HG03025 (cell line): Measurements from ENCODE around the gene NATD1.
"Not testable (repeated sequence)": the region's sequence is repeated elsewhere in the genome, so short reads cannot be mapped to it uniquely, and the experiment has no call there.

Source experiments
- ATAC-seq: cut with Tn5 transposase; IDR thresholded peaks from one replicate; pipeline ENCODE4 v1.9.1; 2021; ENCODE audit warnings: mild to moderate bottlenecking, moderate library complexity; ENCODE audit not compliant: unreplicated experiment, low FRiP score

Gene NATD1

DNA sequence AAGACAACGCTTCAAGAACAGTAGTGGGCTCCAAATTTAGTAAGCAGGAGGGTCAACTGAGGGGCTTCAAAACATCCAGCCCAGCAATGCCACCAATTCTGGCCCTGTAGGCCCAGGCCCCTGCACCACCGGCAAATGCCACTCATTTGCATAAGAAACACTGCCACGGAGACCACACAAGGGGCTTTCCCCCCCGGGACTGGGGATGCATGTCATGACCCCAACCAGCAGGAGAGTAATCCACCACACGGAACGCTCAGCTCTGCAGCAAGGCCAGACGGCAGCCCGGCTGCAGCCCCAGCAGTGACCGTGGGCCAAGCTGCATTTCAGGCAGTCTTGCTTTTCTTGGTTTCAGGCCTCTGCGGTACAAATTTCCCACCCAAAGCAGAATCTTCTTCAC lies 53.4 kb downstream of the NATD1 start:
- ATAC-seq, result no peak

DNA sequence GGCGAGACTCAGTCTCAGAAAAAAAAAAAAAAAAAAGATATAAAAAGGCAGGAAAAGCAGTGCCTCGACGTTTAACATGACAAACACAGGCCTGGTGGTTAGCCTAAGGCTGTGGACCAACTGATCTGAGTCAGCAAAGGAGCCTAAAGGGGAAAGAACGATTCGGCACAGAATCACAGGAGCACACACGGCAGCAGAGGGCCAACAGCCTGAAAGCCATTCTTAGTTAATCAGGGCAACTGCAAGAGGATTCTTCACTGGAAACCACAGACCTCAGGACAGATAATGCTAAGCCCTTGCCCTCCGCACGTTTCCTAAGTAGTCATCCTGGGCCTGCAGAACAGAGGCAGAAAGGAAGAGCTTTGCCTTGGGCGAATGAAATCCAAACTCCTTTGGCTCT lies 53.9 kb downstream of the NATD1 start:
- ATAC-seq, result no peak

DNA sequence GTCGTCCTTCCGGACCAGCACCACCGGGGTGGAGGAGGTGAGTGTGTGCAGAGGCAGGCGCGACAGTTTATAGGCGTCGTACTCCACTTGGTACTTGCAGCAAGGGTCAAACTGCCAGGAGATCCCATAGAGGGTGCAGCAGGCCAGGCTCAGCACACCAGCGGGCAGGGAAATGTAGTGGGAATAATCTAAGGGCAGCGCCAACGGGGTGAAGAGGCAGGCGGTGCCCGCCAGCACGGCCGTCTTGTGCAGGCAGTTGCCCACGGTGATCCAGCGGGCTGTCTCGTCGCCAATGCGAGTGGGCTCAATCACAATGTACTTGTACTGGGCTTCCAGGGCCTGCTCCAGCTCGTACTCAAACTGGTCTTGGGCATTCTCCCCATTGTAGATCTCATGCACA lies 54.8 kb downstream of the NATD1 start:
- ATAC-seq, result no peak

DNA sequence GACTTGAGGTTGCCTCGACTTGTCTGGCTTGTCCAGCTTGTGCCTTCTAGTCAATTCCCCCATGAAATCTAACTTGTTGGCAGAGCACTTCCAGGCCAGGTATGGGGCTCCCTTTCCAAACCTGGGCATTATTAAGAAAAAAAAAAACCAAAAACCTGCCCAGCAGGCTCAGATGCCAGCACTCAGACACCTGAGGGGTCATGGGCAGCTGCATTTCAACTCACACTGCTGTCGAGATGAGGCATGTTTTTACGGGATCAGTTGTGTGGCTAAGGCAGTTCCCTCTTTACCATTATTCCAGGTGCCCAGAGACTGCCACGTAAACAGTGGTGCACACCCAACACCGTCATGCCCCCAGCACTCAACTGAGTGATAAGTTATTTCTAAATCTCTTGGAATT lies 57.1 kb downstream of the NATD1 start:
- ATAC-seq, result no peak

DNA sequence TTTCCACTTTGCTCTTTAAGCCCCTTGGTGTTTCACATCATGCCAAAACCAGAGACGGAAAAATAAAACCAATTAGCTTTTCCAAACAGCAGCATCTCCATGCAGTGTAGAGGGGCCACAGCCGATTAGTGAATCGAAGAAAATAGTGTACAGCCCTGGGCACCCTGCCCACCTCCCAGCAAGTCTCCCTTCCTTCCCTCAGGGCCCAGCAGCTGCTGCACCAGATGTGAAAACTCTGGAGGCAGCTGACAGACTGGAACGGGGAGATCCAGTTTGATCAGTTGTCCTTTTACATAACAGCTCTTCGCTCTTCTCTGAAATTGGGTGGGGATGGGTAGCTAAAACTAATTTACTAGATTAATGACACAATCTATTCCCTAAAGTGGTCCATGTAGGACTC lies 58.5 kb downstream of the NATD1 start:
- ATAC-seq, result no peak

- no peak for ATAC-seq
Observed at GRCh38 chr17:21194226-21194625, 59.0 kb downstream of the NATD1 start.

- ATAC-seq, result no peak
Observed at GRCh38 chr17:21193031-21193430, 60.2 kb downstream of the NATD1 start.

DNA sequence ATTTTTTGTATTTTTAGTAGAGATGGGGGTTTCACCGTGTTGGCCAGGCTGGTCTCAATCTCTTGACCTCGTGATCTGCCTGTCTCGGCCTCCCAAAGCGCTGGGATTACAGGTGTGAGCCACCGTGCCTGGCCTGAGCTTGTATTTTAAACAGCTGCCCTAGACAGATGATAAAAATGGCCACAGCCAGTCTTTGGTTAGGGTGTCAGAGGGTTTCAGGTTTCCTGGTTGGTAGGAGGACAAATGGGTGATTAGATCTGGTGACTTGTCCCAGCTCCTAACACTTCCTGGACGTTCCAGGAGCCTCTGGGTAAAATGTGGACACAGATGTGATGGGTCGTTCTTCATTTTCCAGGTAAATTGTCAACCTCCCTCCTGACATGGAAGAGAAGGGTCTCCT lies 60.8 kb downstream of the NATD1 start:
- not testable (repeated sequence) for ATAC-seq

GRCh38 chr17:21191698-21192097 lies 61.5 kb downstream of the NATD1 start:
- no peak for ATAC-seq

DNA sequence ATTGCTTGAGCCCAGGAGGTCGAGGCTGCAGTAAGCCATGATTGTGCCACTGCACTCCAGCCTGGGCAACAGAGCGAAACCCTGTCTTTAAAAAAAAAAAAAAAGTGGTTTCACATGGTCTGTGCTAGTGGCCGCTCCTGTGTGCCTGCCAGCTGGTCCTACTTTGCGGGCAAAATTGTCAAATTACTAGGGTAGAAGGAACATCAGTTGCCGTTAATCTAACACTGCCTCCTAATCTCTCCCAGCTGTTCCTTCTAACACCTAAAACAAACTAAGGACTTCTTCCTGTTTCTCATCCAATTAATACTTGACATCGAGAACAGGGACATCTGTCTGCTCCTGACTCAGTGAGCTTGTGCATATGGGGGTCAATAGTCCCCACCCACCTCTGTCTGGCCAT lies 63.1 kb downstream of the NATD1 start:
- ATAC-seq, result no peak

GRCh38 chr17:21189361-21189760 lies 63.8 kb downstream of the NATD1 start:
- no peak for ATAC-seq
